HG03342 (cell line): Measurements from ENCODE around the gene CHST11.

Experiments used
- ATAC-seq: cut with Tn5 transposase; IDR thresholded peaks from one replicate; pipeline ENCODE4 v1.9.1; 2021; ENCODE audit warnings: mild to moderate bottlenecking, moderate library complexity; ENCODE audit not compliant: unreplicated experiment

The CHST11 gene

GRCh38 chr12:104643819-104644669, 187.3 kb downstream of the CHST11 start:
- ATAC-seq = no peak

GRCh38 chr12:104648756-104649155, 192.0 kb downstream of the CHST11 start:
- ATAC-seq = no peak

GRCh38 chr12:104649217-104649824, 192.6 kb downstream of the CHST11 start:
- ATAC-seq = no peak

- no peak for ATAC-seq
Measured at GRCh38 chr12:104649921-104650320, 193.2 kb downstream of the CHST11 start.

- ATAC-seq = no peak
Measured at GRCh38 chr12:104650541-104650940, 193.8 kb downstream of the CHST11 start.

- no peak for ATAC-seq
Measured at GRCh38 chr12:104651811-104652210, 195.1 kb downstream of the CHST11 start.

GRCh38 chr12:104652358-104652757, 195.6 kb downstream of the CHST11 start:
- no peak for ATAC-seq

GRCh38 chr12:104652910-104653309, 196.2 kb downstream of the CHST11 start:
- no peak for ATAC-seq

GRCh38 chr12:104653730-104654664, 197.2 kb downstream of the CHST11 start:
- ATAC-seq = no peak

- ATAC-seq = no peak
Measured at GRCh38 chr12:104654665-104655609, 198.2 kb downstream of the CHST11 start.

- no peak for ATAC-seq
Measured at GRCh38 chr12:104656383-104656782, 199.6 kb downstream of the CHST11 start.

GRCh38 chr12:104656921-104657320, 200.2 kb downstream of the CHST11 start:
- ATAC-seq = no peak

- no peak for ATAC-seq
Measured at GRCh38 chr12:104657726-104658484, 201.2 kb downstream of the CHST11 start.

GRCh38 chr12:104659058-104659457, 202.3 kb downstream of the CHST11 start:
- ATAC-seq = no peak

- ATAC-seq = no peak
Measured at GRCh38 chr12:104662203-104662602, 205.5 kb downstream of the CHST11 start.

GRCh38 chr12:104662908-104663307, 206.2 kb downstream of the CHST11 start:
- ATAC-seq = no peak

GRCh38 chr12:104664351-104664750, 207.6 kb downstream of the CHST11 start:
- ATAC-seq = no peak

- no peak for ATAC-seq
Measured at GRCh38 chr12:104665296-104665695, 208.5 kb downstream of the CHST11 start.

GRCh38 chr12:104667139-104667538, 210.4 kb downstream of the CHST11 start:
- no peak for ATAC-seq
